ENCODE measurements around the gene FARS2.

- TF ChIP-seq CTCF (conservative IDR thresholded peaks at IDR 0.05; ENCODE audit: low read length) (no peak), EZH2phosphoT487 (IDR thresholded peaks at IDR 0.05; ENCODE audit: borderline replicate concordance, low read depth, low read length) (no peak)
These were observed 550.7 kb downstream of the FARS2 start for GRCh38 chr6:5811997-5812396.
